HepG2 (cell line): ENCODE results near the gene BIVM. TPM values are rescaled to one million over a fixed set of nuclear protein-coding genes. Genes with fewer than 3 reads are reported as not detected.

Experiments
- CENPT ChIP-seq: sonication (generic); formaldehyde crosslinking; IDR thresholded peaks from 2 replicates; pipeline ENCODE4 v1.8.0; 2022; ENCODE audit warnings: low read depth, mild to moderate bottlenecking, moderate library complexity, missing genetic modification reagents
- FOSL2 ChIP-seq: sonication (generic); formaldehyde crosslinking; IDR thresholded peaks from 2 replicates; pipeline ENCODE4 v1.4.0; 2020; ENCODE audit warnings: missing genetic modification reagents
- GABPB1 ChIP-seq: IDR thresholded peaks from 2 replicates; pipeline ENCODE4 v1.6.1; 2016; ENCODE audit warnings: mild to moderate bottlenecking, missing genetic modification reagents, moderate library complexity, missing compliant biosample characterization
- GATAD2A ChIP-seq: IDR thresholded peaks from 2 replicates; pipeline ENCODE4 v1.6.1; 2016
- HDAC1 ChIP-seq: sonication (generic); formaldehyde crosslinking; IDR thresholded peaks from 2 replicates; pipeline ENCODE4 v1.5.1; 2020; ENCODE audit warnings: mild to moderate bottlenecking, missing genetic modification reagents
- HNF1A ChIP-seq, 2 experiments: sonication (generic) in 1 of 2; formaldehyde crosslinking in 1 of 2; IDR thresholded peaks; 2 replicates each; pipeline versions ENCODE4 v1.4.0 to v1.6.1; 2016 to 2020; ENCODE audit warnings: borderline replicate concordance in 1 of 2, low read depth in 1 of 2, mild to moderate bottlenecking in 1 of 2, missing genetic modification reagents in 1 of 2
- JARID2 ChIP-seq: sonication (generic); formaldehyde crosslinking; IDR thresholded peaks from 2 replicates; pipeline ENCODE4 v1.8.1; 2023; ENCODE audit warnings: missing genetic modification reagents, inconsistent platforms; ENCODE audit not compliant: insufficient replicate concordance
- KAT2B ChIP-seq: fragments of 150-350 bp; IDR thresholded peaks from 2 replicates; pipeline ENCODE4 v1.6.1; 2014; ENCODE audit warnings: low read depth, low read length, borderline replicate concordance
- KDM3A ChIP-seq: IDR thresholded peaks from 2 replicates; pipeline ENCODE4 v1.6.1; 2018; ENCODE audit warnings: low read depth, missing compliant biosample characterization
- KLF6 ChIP-seq: IDR thresholded peaks from 2 replicates; pipeline ENCODE4 v1.8.0; 2016; ENCODE audit warnings: missing biosample characterization, missing genetic modification reagents
- MIXL1 ChIP-seq: IDR thresholded peaks from 2 replicates; pipeline ENCODE4 v1.6.1; 2016
- MTF2 ChIP-seq: sonication (generic); formaldehyde crosslinking; IDR thresholded peaks from 2 replicates; pipeline ENCODE4 v1.5.0; 2020; ENCODE audit warnings: missing genetic modification reagents, borderline replicate concordance
- MYNN ChIP-seq: sonication (generic); formaldehyde crosslinking; IDR thresholded peaks from 2 replicates; pipeline ENCODE4 v1.4.0; 2020; ENCODE audit warnings: mild to moderate bottlenecking, low read depth, missing genetic modification reagents
- NCOA1 ChIP-seq: sonication (generic); formaldehyde crosslinking; IDR thresholded peaks from 2 replicates; pipeline ENCODE4 v1.9.0; 2021; ENCODE audit warnings: missing genetic modification reagents
- NONO ChIP-seq, 2 experiments: fragments of 450-650 bp in 1 of 2; sonication (generic) in 1 of 2; formaldehyde crosslinking in 1 of 2; IDR thresholded peaks in 1 of 2; conservative IDR thresholded peaks in 1 of 2; 2 replicates each; pipeline versions ENCODE4 v1.6.1 to v1.8.0; 2017 to 2022; ENCODE audit warnings: mild to moderate bottlenecking in 1 of 2, missing genetic modification reagents in 1 of 2, moderate library complexity in 1 of 2
- PHF21A ChIP-seq: sonication (generic); formaldehyde crosslinking; IDR thresholded peaks from 2 replicates; pipeline ENCODE4 v1.5.0; 2020; ENCODE audit warnings: mild to moderate bottlenecking, missing genetic modification reagents
- POLR2A ChIP-seq, 2 experiments: IDR thresholded peaks; 2 replicates each; pipeline ENCODE4 v1.6.1; 2011; ENCODE audit warnings: low read depth in 2 of 2, low read length in 2 of 2, mild to moderate bottlenecking in 1 of 2, moderate library complexity in 1 of 2; ENCODE audit not compliant: insufficient read depth in 1 of 2
- RARA ChIP-seq: IDR thresholded peaks from 2 replicates; pipeline ENCODE4 v1.6.1; 2016; ENCODE audit warnings: missing genetic modification reagents, missing compliant biosample characterization
- SPEN ChIP-seq: sonication (generic); formaldehyde crosslinking; IDR thresholded peaks from 2 replicates; pipeline ENCODE4 v1.5.1; 2020; ENCODE audit warnings: low read depth, mild to moderate bottlenecking, missing genetic modification reagents
- TAF1 ChIP-seq: sonication (generic); formaldehyde crosslinking; IDR thresholded peaks from 2 replicates; pipeline ENCODE4 v1.4.0; 2020; ENCODE audit warnings: missing genetic modification reagents
- WIZ ChIP-seq: sonication (generic); formaldehyde crosslinking; IDR thresholded peaks from 2 replicates; pipeline ENCODE4 v1.5.1; 2020; ENCODE audit warnings: mild to moderate bottlenecking, missing genetic modification reagents
- YEATS4 ChIP-seq: sonication (generic); formaldehyde crosslinking; IDR thresholded peaks from 2 replicates; pipeline ENCODE4 v1.4.0; 2020; ENCODE audit warnings: missing genetic modification reagents, borderline replicate concordance
- YY1 ChIP-seq: IDR thresholded peaks from 2 replicates; pipeline ENCODE4 v1.6.1; 2011; ENCODE audit warnings: low read length, low read depth, moderate library complexity, mild to moderate bottlenecking; ENCODE audit not compliant: insufficient read depth, insufficient replicate concordance
- ZNF543 ChIP-seq: sonication (generic); formaldehyde crosslinking; IDR thresholded peaks from 2 replicates; pipeline ENCODE4 v1.4.0; 2020; ENCODE audit warnings: mild to moderate bottlenecking, missing genetic modification reagents
- ZNF709 ChIP-seq: sonication (generic); formaldehyde crosslinking; IDR thresholded peaks from 2 replicates; pipeline ENCODE4 v1.5.0; 2020; ENCODE audit warnings: mild to moderate bottlenecking, missing genetic modification reagents
- ZNF850 ChIP-seq: sonication (generic); formaldehyde crosslinking; conservative IDR thresholded peaks from 2 replicates; pipeline ENCODE4 v1.9.0; 2021; ENCODE audit warnings: mild to moderate bottlenecking, missing genetic modification reagents
- ZNF883 ChIP-seq: sonication (generic); formaldehyde crosslinking; IDR thresholded peaks from 2 replicates; pipeline ENCODE4 v1.5.1; 2020; ENCODE audit warnings: mild to moderate bottlenecking, missing genetic modification reagents; ENCODE audit errors: not compliant biosample characterization
- polyA plus RNA-seq, 8 experiments: library from polyadenylated mRNA; depleted of rRNA in 3 of 8; stranded (reverse) in 7 of 8; unstranded in 1 of 8; fragments of >200 nt; fragmentation: Illumina TruSeq in 4 of 8; extraction: Trizol in 4 of 8; gene quantifications; 2 replicates each; pipeline versions ENCODE4 v1.2.1 to v1.2.3, GENCODE V29; 2011 to 2016; ENCODE audit warnings: low read depth in 4 of 8, missing spikeins in 1 of 8, mixed read lengths in 1 of 8; ENCODE audit not compliant: insufficient read depth in 1 of 8
- total RNA-seq, 5 experiments: library from RNA; depleted of rRNA; stranded (reverse); fragments of >200 nt; fragmentation: Illumina TruSeq; extraction: Trizol; gene quantifications; 2 replicates each; pipeline ENCODE4 v1.2.3, GENCODE V29; 2016; ENCODE audit warnings: low read depth in 1 of 5

Gene BIVM
- total and polyA plus RNA-seq, 2 of the 13 experiments (the other 11 are each of a cell fraction or from before 2014, with no cell fraction given), result 10.4 to 15.8 TPM

- TF ChIP-seq ZNF543 (CRISPR knock-in tag) (peak; percentile 34; the same call in 1 of the 2 replicates), SPEN (peak; percentile 80; the same call in 1 of the 2 replicates), NONO (IDR thresholded peaks at IDR 0.05) (no peak), NONO (CRISPR knock-in tag; conservative IDR thresholded peaks at IDR 0.05) (0 out of 2 replicates have a peak, but pooled peaks have one; percentile 45), MIXL1 (0 out of 2 replicates have a peak, but pooled peaks have one; percentile 38), YY1 (peak; percentile 61), HNF1A (IDR thresholded peaks at IDR 0.05; ENCODE audit: low read depth) (no peak), HNF1A (CRISPR knock-in tag; IDR thresholded peaks at IDR 0.05; ENCODE audit: borderline replicate concordance) (no peak), ZNF883 (CRISPR knock-in tag) (peak; percentile 63), RARA (peak; percentile 34; the same call in 1 of the 2 replicates), ZNF850 (CRISPR knock-in tag) (0 out of 2 replicates have a peak, but pooled peaks have one; percentile 64), JARID2 (CRISPR knock-in tag) (no peak), KAT2B (no peak), GATAD2A (CRISPR knock-in tag) (0 out of 2 replicates have a peak, but pooled peaks have one; percentile 21), CENPT (CRISPR knock-in tag) (no peak), TAF1 (peak; percentile 50; the same call in 1 of the 2 replicates), POLR2A (IDR thresholded peaks at IDR 0.05; ENCODE audit: insufficient read depth in 1 of 2, low read depth in 2 of 2, low read length in 2 of 2) (peak; percentile 37 to 67; a peak in 2 of 4 replicates), HDAC1 (CRISPR knock-in tag) (peak; percentile 61), PHF21A (no peak; the same call in 1 of the 2 replicates), KDM3A (peak; percentile 4; the same call in 1 of the 2 replicates), MYNN (CRISPR knock-in tag) (no peak), GABPB1 (CRISPR knock-in tag) (peak; percentile 92), MTF2 (CRISPR knock-in tag) (0 out of 2 replicates have a peak, but pooled peaks have one; percentile 28), WIZ (CRISPR knock-in tag) (no peak), FOSL2 (0 out of 2 replicates have a peak, but pooled peaks have one; percentile 31), ZNF709 (CRISPR knock-in tag) (peak; percentile 86), NCOA1 (peak; percentile 69; the same call in 1 of the 2 replicates), YEATS4 (CRISPR knock-in tag) (peak; percentile 76), KLF6 (peak; percentile 52; the same call in 1 of the 2 replicates)
Measured at GRCh38 chr13:102800145-102801041, 1.5 kb downstream of the BIVM start (continued).
